ENCODE data around the gene CRYBA2.

The CRYBA2 gene

DNA sequence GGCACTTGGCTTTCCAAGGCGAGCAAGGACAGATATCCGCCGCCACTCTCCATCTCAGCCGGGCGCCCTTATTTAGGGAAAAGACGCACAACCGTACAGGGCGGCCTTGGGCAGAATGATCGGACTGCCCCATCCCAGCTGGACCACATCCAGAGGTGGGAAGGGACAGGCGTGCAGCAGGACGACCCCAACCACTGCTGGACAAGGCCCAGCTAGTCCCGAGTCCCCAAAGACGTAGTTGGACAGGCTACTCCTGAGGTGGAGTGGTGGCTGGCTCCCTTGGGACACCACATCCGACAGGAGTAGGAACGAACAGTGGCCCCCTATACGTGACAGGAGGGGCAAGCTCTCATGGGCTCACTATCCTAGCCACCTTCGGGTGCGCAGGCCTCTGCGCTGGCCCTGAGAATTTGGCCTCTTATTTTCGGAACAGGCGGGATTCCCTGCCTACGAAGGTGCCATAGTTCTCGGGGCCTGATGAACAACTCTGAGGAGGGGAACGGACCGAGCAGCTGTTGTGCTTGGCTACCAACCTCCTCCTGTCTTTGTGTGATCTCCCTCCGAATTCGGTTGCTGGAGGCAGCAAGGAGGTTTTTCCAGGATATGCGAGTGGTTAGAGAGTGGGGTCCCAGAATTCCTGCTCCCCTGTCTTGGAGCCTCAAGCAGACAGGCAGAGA is 10.5 kb downstream of the CRYBA2 start:
- DNase-seq (ENCODE audit: low read depth) = no peak

DNA sequence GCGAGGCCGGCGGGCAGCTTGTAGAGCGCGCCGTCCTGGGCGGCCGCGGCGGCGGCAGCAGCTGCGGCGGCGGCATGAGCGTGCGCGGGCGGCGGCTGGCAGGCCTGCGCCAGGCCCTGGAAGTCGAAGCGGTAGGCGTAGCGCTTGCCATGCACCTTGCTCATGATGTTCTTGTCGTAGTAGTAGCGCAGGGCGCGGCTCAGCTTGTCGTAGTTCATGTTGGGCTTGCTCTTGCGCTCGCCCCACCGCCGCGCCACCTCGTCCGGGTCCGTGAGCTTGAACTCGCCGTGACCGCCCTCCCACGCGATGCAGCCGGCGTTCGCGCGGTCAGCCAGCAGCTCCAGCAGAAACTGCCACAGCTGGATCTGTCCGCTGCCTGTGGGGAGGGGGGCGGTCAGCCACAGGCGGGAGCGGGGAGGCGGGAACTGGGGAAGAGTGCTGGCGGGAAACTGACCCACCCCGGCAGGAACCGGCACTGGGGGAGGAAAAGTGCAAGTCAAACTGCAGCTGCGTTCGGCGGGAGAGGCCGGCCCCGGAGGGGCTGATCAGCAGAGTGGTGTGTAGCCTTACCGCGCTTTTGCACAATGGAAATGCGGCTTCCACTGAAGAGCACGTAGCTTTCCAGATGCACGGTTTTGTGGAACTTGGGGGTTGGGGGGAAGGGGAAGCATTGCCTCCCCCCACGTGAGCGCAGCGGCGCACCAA is 11.2 kb downstream of the CRYBA2 start:
- no peak for DNase-seq (ENCODE audit: low read depth)

DNA sequence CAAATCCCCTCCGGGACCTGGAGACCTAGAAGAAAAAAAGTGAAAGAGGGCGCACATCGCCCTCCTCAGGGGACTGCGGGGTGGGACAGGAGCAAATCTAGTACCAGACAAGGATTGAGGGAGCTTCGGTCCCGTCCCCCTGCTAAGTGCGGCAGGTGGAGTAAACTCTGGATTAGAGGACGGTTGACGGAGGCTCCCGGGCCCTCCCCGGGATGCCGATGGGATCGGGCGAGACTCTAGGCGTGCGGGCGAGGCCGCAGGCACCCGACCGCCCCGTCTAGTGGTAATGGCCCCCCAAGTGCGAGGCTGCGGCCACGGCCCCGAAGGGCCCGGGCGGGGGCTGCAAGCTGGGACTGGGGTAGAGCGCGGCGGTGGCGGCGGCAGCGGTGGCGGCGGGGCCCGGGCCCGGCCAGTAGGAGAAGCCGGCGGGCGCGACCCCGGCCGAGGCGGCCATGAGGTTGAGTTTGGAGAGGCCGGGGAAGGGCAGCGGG is 11.8 kb downstream of the CRYBA2 start:
- DNase-seq (ENCODE audit: low read depth) = no peak

GRCh38 chr2:218980735-218981389 is 12.4 kb downstream of the CRYBA2 start:
- peak; percentile 17 for DNase-seq (ENCODE audit: low read depth)

DNA sequence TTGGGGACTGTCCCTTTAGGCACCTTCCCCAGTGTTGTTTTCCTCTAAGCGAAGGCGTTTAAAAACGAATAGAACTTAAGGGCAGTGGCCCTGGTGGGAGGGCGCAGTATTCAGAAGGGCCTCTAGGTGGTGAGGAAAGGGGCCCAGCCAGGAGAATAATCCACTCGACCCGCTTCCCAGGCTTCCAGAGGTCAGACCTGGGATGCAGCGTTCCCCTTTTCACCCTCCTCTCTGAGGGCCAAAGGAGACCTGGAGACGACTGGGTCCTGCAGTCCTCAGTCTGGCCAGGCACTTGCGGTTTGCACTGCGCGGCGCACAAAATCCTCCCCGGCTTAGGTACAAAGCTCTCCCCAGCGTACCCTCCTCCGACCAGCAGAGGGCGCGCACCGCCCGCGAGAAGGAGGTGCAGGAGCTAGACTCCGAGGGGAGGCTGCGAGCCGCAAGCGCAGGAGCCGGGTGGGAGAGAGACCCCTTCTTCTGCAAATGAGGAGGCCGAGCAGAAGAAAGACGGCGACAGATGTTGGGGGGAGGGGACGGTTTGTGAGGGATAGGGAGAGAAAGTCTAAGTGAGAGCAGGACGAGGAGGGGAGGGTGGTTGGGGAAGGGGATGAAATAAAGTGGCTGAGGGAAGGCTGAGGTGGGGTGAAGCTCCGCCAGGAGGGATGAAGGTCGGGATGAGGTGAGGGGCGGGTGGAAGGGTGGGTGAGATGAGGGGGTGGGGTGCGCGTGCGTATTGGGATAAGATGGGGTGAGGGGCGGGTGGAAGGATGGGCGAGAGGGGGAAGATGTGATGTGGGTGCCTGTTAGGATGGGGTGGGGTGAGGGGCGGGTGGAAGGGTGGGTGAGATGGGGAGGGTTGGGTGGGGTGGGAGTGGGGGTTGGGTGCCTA is 13.1 kb downstream of the CRYBA2 start:
- peak; percentile 82 for DNase-seq (ENCODE audit: low read depth)

- DNase-seq (ENCODE audit: low read depth) = no peak
These were observed 18.0 kb downstream of the CRYBA2 start for GRCh38 chr2:218975060-218975777.

- DNase-seq (ENCODE audit: low read depth) = no peak
These were observed 22.3 kb downstream of the CRYBA2 start for GRCh38 chr2:218970894-218971293.

DNA sequence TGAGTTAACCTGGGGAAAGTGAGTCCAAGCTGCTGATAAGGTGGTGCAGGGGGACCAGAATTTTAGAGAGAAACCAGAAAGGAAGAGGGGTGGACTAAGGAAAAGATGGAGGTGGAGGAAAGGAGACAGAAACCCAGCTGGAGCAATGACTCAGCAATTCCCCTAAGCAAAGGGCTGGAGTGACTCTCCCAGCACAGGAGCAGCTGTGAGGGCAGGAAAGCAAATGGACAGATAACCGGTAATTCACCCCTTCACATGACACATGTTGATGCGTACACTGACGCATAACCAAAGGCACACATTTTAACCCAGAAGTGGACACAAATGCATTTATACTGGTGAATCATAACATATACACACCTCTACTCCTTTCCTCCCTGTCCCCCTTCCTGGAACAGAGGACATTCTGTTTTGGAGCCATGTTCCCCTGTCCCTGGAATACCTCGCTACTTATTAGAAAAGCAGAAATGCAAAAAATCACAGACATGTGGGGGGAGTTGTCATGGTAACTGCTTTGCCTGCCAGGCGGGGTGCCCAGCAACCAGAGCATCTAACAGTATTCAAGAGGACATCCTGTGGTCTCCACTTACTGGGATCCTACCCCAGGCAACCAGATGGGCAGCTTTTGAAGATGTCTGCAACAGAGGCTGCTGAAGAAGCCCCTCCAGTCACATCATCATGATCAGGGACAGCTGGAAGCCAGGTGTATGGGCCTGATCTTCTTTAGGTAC is 29.0 kb downstream of the CRYBA2 start:
- peak; percentile 91 for DNase-seq (ENCODE audit: low read depth)

DNA sequence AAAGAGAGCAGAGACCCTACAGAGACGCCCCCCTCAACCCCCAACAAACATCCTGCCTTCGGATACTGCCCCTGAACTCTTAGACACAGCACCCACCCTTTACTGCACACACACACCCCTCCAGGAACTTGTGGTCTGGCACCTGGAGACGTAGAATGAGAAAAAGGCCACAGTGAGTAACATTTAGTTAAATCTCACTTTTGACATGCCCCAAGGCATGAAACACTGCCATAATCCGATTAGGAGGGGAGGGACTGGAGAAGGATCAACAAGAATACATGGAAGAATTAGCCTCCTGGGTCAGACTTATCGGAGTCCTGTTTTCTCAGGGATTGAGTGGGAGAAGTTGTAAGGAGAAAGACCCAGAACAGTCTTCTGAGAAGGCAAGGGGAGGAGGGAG is 29.6 kb downstream of the CRYBA2 start:
- no peak for DNase-seq (ENCODE audit: low read depth)

- DNase-seq (ENCODE audit: low read depth) = peak; percentile 64
These were observed 30.2 kb downstream of the CRYBA2 start for GRCh38 chr2:218962859-218963492.

DNA sequence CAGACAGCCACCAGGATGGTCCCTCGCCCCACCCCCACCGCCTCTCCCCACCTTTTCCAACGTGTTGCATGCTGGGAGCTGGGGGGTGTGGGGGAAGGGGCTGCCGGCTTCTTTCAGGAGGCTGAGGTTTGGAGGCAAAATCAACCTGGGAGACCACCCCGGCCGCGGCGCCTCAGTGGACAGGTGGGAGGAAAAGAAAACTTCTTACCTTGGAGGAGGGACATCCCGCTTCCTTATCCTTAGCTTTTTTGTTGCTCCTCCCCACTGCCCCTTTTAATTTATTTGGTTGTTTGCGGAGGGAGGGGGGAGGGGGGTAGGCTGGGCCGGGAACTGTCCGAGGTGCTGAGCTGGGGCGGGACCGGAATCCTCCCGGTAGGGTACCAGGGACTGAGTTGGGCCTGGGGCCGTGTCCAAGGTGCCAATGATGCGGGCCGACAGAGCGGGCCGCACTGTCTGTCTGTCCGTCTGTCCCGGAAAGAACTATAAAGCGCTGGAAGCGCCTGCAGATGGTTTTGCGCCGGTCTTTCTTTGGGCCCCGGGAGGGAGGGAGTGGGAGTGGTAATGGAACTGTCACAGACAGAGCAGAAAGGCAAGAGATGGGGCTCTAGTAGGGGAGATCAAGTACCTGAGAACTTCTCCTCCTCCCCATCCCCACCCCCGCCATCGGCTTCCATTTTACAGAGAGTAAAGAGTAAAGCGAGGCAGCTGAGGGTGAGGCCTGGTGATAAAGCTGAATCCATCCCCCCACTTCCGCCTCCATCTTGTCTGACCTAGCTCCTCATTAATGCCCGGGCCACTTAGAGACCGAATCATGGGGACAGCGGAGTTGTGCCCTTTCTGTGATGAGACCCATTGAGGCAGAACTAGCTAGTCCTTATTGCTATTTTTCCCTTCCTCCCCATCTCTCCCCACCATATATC is 31.3 kb downstream of the CRYBA2 start:
- no peak for DNase-seq (ENCODE audit: low read depth)

DNA sequence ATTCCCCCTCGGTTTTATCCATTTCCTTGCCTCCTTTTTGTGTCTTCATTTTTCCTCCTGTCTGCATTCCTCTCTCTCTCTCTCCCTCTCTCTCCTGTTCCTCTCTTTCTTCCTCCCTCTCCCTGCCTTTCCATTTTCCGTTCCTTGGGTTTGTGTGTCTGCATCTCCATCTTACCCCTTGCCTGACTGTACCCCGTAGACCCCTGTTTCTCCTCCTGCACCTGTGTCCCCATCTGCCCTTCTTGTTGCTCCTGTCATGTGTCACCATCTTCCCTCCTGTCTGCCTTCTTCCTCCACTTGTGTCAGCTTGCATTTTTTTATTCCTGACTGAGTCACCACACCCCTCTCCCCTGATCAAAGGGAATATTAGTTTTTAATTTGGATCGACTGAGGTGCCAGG is 32.0 kb downstream of the CRYBA2 start:
- no peak for DNase-seq (ENCODE audit: low read depth)

DNA sequence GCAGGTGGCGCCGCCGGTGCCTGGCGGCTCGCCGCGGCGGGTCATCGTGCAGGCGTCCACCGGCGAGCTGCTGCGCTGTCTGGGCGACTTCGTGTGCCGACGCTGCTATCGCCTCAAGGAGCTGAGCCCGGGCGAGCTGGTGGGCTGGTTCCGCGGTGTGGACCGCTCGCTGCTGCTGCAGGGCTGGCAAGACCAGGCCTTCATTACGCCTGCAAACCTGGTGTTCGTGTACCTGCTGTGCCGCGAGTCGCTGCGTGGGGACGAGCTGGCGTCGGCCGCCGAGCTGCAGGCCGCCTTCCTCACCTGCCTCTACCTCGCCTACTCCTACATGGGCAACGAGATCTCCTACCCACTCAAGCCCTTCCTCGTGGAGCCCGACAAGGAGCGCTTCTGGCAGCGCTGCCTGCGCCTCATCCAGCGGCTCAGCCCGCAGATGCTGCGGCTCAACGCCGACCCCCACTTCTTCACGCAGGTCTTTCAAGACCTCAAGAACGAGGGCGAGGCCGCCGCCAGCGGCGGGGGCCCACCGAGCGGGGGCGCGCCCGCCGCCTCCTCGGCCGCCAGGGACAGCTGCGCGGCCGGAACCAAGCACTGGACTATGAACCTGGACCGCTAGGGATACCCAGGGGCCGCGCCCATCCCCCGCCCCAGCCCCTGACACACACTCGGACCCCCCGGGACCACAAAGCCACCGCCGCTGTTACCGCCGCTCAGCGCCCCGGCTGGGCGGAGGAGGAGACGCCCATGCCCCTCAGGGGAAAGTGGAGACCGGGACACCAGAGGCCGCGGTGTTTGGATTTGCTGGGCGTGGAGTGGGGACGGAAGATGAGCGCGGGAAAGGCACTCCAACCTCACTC is 32.7 kb downstream of the CRYBA2 start:
- no peak for DNase-seq (ENCODE audit: low read depth)

DNA sequence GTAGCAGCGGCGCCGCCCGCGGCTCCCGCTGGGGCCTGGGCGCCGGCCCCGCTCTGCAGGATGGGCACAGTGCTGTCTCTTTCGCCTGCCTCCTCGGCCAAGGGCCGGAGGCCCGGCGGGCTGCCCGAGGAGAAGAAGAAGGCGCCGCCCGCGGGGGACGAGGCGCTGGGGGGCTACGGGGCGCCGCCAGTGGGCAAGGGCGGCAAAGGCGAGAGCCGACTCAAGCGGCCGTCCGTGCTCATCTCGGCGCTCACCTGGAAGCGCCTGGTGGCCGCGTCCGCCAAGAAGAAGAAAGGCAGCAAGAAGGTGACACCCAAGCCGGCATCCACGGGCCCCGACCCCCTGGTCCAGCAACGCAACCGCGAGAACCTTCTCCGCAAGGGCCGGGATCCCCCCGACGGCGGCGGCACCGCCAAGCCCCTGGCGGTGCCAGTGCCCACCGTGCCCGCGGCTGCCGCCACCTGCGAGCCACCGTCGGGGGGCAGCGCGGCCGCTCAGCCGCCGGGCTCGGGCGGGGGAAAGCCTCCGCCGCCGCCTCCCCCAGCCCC is 33.4 kb downstream of the CRYBA2 start:
- DNase-seq (ENCODE audit: low read depth) = no peak

GRCh38 chr2:218959141-218959731 is 34.0 kb downstream of the CRYBA2 start, which contains the start of gene CDK5R2:
TSS of gene CDK5R2 (plus strand) at chr2:218959666. CDS start at chr2:218959821, 155 bp downstream.
- peak; percentile 82 for DNase-seq (ENCODE audit: low read depth)

GRCh38 chr2:218958276-218958675 is 34.9 kb downstream of the CRYBA2 start:
- no peak for DNase-seq (ENCODE audit: low read depth)

DNA sequence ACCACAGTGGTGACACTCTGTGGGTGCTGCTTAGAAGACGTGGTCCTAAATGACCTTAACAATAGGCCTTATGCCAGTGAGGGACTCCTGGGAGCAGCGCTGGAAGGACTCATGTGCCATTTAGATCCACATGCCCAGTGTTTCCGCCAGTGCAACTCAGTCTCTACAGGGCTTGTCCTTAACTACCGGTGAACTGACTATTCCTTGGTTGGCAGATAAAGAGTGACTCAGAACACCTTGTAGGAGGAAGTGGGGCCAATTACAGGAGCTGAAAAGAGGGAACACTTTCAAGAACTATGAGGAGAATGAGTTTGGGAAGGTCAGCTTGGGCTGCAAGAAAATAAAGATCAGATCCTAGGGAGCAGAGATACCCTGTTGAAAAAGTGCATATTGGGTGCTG is 35.6 kb downstream of the CRYBA2 start:
- DNase-seq (ENCODE audit: low read depth) = no peak
